HepG2 (cell line): ENCODE data around the gene PLCB1.

ENCODE experiments used
- BHLHE40 ChIP-seq: IDR thresholded peaks from 2 replicates; pipeline ENCODE4 v1.6.1; 2011; ENCODE audit warnings: low read length, improper control_type of control experiment
- FOXA1 ChIP-seq, 2 experiments: fragments of 450-650 bp in 1 of 2; sonication (generic) in 1 of 2; formaldehyde crosslinking in 1 of 2; IDR thresholded peaks; 2 replicates each; pipeline versions ENCODE4 v1.4.0 to v1.6.1; 2016 to 2020; ENCODE audit warnings: missing genetic modification reagents in 1 of 2
- POLR2A ChIP-seq, 2 experiments: IDR thresholded peaks; 2 replicates each; pipeline ENCODE4 v1.6.1; 2011; ENCODE audit warnings: low read depth in 2 of 2, low read length in 2 of 2, mild to moderate bottlenecking in 1 of 2, moderate library complexity in 1 of 2; ENCODE audit not compliant: insufficient read depth in 1 of 2

DNA sequence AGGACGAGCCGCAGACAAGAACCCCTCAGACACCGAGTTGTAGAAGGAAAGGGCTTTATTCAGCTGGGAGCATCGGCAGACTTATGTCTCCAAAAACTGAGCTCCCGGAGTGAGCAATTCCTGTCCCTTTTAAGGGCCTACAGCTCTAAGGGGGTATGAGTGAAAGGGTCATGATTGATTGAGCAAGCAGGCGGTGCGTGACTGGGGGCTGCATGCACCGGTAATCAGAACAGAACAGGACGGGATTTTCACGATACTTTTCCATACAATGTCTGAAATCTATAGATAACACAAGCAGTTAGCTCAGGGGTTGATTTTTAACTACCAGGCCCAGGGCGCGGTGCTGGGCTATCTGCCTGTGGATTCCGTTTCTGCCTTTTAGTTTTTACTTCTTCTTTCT lies 710.5 kb downstream of the PLCB1 start:
- TF ChIP-seq FOXA1 (IDR thresholded peaks at IDR 0.05) (no peak), FOXA1 (CRISPR knock-in tag; IDR thresholded peaks at IDR 0.05) (no peak), BHLHE40 (no peak), POLR2A (IDR thresholded peaks at IDR 0.05; ENCODE audit: insufficient read depth in 1 of 2, low read depth in 2 of 2, low read length in 2 of 2) (no peak)
